ENCODE results near the gene RGS17. TPM values are rescaled to one million over a fixed set of nuclear protein-coding genes. Genes with fewer than 3 reads are reported as not detected.

Gene RGS17
- total RNA-seq, 1 donor from 2014 or later, result not detected

DNA sequence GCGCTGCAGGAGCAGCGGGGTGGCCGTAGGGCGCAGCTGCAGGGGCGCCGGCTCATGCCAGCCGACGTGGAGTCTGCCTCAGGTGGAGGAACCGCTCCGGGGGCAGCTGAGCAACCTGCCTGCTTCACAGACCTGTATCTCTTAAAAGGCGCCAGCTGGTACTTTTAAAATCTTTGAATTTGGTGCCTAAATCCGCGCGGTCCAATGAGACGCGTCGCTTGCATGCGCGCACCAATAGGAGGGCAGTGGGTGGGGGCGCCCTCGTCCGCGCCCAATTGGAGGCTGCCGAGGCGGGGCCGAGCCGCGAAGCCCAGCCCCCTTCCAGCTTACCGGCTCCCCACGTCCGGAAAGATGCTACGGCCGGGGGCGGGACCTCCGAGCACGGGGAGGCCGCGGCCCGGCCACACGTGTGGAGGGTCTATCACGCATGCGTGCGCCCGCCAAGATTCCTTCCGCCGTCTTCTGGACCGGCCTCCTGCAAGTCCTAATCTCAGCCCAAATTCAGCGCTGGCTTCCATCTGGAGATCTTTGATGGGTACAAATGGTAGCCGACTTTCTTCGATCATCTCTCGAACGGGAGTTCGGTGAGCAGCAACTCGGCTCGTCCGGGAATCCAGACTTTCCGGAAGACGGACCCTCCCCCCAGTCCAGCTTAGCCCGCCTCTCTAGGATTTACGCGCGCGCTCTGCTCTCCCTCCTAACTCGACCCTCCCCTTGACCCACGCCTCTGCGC, 148.0 kb downstream of the RGS17 start, which contains the start of gene FBXO5:
TSS of gene FBXO5 (minus strand) at position 138 of the 733 bp plus-strand sequence. CDS start at position 56, 82 bp downstream.
- intact Hi-C loops (cut with micrococcal nuclease), result loop anchor here (2.0 to 5.0 kb wide), 5 partner anchors 30 to 1592 kb away; partner anchors contain the start of gene ZBTB2
- Mint-ChIP-seq H3K27ac (peak within 1 kb of the TSS; percentile 100), H3K36me3 (ENCODE audit: low read depth) (peaks cover 58% of the 10 kb centered on the region)

DNA sequence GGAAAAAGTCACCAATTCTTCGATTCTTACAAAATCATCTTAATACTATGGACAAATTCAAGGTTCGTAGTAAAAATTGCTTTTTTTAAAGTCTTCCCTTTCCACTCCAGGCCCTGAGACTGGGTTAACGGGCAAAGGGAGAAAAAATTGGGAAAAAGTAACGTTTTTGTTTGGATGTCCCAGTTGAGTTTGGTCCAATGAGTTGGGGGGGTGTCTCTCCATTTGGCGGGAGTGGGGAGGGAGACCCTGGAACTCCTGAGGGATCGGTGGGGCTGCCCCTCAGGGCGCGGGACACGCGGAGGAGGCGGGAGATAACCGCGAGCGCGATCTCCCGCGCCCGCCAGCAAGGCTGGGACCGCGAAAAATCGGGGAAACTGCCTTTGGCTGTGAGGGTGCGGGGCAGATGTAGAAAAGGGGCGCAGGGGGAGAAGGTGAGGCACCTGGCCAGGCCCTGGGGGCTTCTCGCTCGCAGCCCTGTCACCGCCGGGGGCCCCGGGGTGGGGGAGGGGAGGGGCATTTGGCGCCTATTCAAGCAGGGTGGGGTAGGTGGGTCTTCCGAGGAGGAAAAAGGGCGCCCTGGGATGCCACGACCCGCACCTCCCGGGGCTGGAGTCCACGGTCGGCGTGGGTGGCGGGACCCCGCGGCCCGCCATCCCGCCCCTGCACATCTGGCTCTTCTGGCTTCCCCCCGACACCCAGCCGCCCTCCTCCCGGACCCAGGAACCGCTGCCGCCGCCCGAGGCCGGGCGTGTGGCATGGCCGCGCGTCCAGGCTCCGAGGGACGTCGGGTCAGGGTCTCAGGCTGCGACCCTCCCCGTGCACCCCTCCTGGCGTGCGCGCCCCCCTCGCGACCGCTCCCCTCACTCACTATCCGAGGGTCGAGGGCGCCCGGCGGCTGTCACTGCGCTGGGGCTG, 148.8 kb downstream of the RGS17 start:
- Mint-ChIP-seq H3K27ac (peak overlapping the region; percentile 70), H3K4me1 (ENCODE audit: low read depth) (peaks cover 49% of the 10 kb centered on the region), H3K9me3 (no peaks in the 10 kb centered on the region), H3K36me3 (ENCODE audit: low read depth) (peaks cover 59% of the 10 kb centered on the region), H3K4me3 (ENCODE audit: low read depth) (peak overlapping the region; percentile 97), H3K27me3 (ENCODE audit: low read depth) (no peaks in the 10 kb centered on the region)
- intact Hi-C loops (cut with micrococcal nuclease), result loop anchor here (1.0 to 5.0 kb wide), 6 partner anchors 21 to 1591 kb away; partner anchors contain the start of gene ZBTB2
- DNase-seq (ENCODE audit: low spot score), result peak; percentile 20

More for the DNA sequence above, 148.0 kb downstream of the RGS17 start, which contains the start of gene FBXO5:
- Mint-ChIP-seq H3K27me3 (ENCODE audit: low read depth) (no peaks in the 10 kb centered on the region), H3K9me3 (no peaks in the 10 kb centered on the region), H3K4me1 (ENCODE audit: low read depth) (peaks cover 43% of the 10 kb centered on the region), H3K4me3 (ENCODE audit: low read depth) (peak within 1 kb of the TSS; percentile 97)
- DNase-seq (ENCODE audit: low spot score), result peak; percentile 97

DNA sequence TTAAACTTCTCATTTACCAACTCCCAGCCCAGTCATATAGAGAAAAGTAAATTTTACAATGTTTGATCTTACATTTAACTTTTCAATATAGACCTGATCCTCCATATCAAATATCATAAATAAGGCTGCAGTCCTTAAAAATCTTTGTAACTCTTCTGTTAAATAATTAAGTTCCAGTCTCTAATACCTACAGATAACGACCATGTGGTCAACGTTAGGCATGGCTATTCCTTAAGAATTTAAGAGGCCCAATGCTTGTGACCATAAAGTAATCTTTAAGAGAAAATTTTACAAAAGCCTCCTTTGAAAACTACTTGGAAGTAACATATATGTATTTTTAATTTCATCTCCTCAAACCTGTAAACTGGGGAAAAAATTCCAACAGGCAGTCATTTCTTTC, 149.9 kb downstream of the RGS17 start:
- H3K4me1 Mint-ChIP-seq (ENCODE audit: low read depth), result peaks cover 56% of the 10 kb centered on the region
- H3K36me3 Mint-ChIP-seq (ENCODE audit: low read depth), result peaks cover 59% of the 10 kb centered on the region
- H3K27me3 Mint-ChIP-seq (ENCODE audit: low read depth), result no peaks in the 10 kb centered on the region
- peak overlapping the region; percentile 77 for H3K4me3 Mint-ChIP-seq (ENCODE audit: low read depth)
- intact Hi-C loops (cut with micrococcal nuclease), result loop anchor here (1.0 to 5.0 kb wide), 2 partner anchors 22 to 1266 kb away; no protein-coding TSS in a partner anchor
- peak overlapping the region; percentile 40 for H3K27ac Mint-ChIP-seq
- no peak for DNase-seq (ENCODE audit: low spot score)
- no peaks in the 10 kb centered on the region for H3K9me3 Mint-ChIP-seq

DNA sequence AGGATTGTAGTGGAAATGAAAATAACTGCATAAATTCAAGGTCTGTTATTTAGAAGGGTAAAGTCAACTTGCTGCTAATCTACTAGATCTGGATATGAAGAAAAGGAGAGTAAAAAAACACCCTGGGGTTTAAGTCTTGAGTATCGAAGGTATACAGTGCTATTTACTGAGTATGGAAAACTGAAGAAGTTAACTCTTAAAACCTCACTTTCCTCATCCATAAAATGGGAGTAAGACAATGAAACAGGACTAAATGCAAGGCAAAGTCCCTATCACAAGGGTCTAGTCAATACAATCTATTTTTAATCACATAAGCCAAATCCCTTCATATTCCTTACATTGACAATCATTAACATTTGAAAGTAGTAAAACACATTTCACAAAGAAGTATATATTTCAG, 150.4 kb downstream of the RGS17 start:
- Mint-ChIP-seq H3K4me3 (ENCODE audit: low read depth) (peak overlapping the region; percentile 77), H3K36me3 (ENCODE audit: low read depth) (peaks cover 59% of the 10 kb centered on the region), H3K9me3 (no peaks in the 10 kb centered on the region), H3K27ac (peak overlapping the region; percentile 40), H3K27me3 (ENCODE audit: low read depth) (no peaks in the 10 kb centered on the region), H3K4me1 (ENCODE audit: low read depth) (peaks cover 60% of the 10 kb centered on the region)
- intact Hi-C loops (cut with micrococcal nuclease), result loop anchor here (1.0 to 5.0 kb wide), 2 partner anchors 23 to 1267 kb away; no protein-coding TSS in a partner anchor
- DNase-seq (ENCODE audit: low spot score), result no peak

DNA sequence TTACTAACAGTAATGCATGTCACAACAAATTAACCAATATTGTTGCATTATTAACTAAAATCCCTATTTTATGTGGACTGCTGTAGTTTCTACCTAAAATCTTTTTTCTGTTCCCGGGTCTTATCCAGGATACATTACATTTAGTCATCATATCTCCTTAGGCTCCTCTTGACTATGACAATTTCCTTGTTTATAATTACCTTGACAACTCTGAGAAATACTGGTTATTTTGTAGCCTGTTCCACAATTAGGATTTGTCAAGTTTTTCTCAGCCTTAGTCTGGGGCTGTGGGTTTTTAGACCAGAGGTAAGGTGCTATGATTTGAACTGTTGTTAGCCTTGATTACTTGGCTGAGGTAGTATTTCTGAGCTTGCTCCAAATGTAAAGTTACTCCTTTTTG, 152.0 kb downstream of the RGS17 start:
- H3K36me3 Mint-ChIP-seq (ENCODE audit: low read depth), result peaks cover 62% of the 10 kb centered on the region
- no peak for DNase-seq (ENCODE audit: low spot score)
- intact Hi-C loops (cut with micrococcal nuclease), result no loop called here
- no peaks in the 10 kb centered on the region for H3K27me3 Mint-ChIP-seq (ENCODE audit: low read depth)
- peak overlapping the region; percentile 10 for H3K4me3 Mint-ChIP-seq (ENCODE audit: low read depth)
- H3K4me1 Mint-ChIP-seq (ENCODE audit: low read depth), result peaks cover 59% of the 10 kb centered on the region
- no peak overlapping the region for H3K27ac Mint-ChIP-seq
- H3K9me3 Mint-ChIP-seq, result no peaks in the 10 kb centered on the region

DNA sequence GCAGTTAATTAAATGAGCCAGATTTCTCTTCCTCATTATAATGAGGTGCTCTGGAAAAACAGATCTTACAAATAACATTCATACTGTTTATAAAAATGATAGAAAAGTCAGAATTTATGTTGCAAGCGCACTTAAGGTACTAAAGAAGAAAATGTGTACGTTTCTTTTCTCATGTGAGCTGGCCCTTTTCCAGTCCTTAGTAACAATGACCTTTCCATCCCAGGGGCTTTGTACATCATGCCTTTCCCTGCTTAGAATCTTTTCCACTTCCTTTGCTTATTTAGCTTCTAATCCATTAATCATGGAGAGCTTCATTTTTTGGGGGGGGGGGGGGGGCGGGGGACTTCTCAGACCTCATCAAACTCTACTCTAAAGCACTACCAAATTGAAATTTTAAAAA, 153.0 kb downstream of the RGS17 start:
- no peaks in the 10 kb centered on the region for H3K9me3 Mint-ChIP-seq
- H3K36me3 Mint-ChIP-seq (ENCODE audit: low read depth), result peaks cover 70% of the 10 kb centered on the region
- intact Hi-C loops (cut with micrococcal nuclease), result no loop called here
- no peaks in the 10 kb centered on the region for H3K27me3 Mint-ChIP-seq (ENCODE audit: low read depth)
- H3K4me3 Mint-ChIP-seq (ENCODE audit: low read depth), result no peak overlapping the region
- H3K4me1 Mint-ChIP-seq (ENCODE audit: low read depth), result peaks cover 67% of the 10 kb centered on the region
- no peak overlapping the region for H3K27ac Mint-ChIP-seq
- no peak for DNase-seq (ENCODE audit: low spot score)

DNA sequence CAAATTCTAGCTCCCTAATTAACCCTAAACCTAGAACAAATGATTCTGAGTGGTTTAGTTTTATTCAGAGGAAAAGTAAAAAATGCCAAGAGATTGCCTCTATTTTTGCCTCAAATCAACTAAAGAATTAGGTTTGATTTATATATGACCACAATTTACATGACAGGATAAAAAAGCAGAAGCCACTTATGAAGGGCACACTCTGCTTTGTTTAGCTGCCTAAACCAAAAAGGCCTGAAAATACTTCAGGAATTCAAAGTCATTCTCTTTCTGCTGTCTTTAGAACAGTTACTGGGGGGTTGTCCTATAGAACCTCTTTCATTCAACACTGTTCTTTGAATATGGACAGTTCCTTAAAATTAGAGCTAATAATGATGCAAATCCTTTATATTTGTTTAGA, 153.5 kb downstream of the RGS17 start:
- Mint-ChIP-seq H3K27ac (no peak overlapping the region), H3K27me3 (ENCODE audit: low read depth) (no peaks in the 10 kb centered on the region), H3K9me3 (no peaks in the 10 kb centered on the region), H3K4me1 (ENCODE audit: low read depth) (peaks cover 69% of the 10 kb centered on the region), H3K36me3 (ENCODE audit: low read depth) (peaks cover 75% of the 10 kb centered on the region), H3K4me3 (ENCODE audit: low read depth) (no peak overlapping the region)
- intact Hi-C loops (cut with micrococcal nuclease), result no loop called here
- DNase-seq (ENCODE audit: low spot score), result no peak

DNA sequence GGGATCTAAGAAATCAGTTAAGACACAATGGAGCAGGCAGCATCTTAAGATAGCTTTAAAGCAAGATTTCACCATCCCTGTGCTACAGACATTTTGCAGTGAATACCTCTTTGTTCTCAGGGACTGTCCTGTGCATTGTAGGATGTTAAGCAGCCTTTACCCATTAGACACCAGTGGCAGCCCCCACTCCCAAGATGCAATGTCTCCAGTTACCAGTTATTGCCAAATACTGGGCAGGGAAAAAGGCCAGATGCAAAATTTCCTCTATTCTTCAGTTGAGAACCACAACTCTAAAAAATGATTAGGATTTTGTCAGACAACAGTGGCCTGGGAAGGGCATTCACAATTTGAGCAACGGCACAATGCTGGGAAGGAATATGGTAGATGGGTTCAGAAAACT, 154.3 kb downstream of the RGS17 start:
- Mint-ChIP-seq H3K27me3 (ENCODE audit: low read depth) (no peaks in the 10 kb centered on the region), H3K9me3 (no peaks in the 10 kb centered on the region), H3K36me3 (ENCODE audit: low read depth) (peaks cover 79% of the 10 kb centered on the region), H3K4me3 (ENCODE audit: low read depth) (no peak overlapping the region), H3K4me1 (ENCODE audit: low read depth) (peaks cover 69% of the 10 kb centered on the region), H3K27ac (peak overlapping the region; percentile 18)
- DNase-seq (ENCODE audit: low spot score), result no peak
- intact Hi-C loops (cut with micrococcal nuclease), result no loop called here

DNA sequence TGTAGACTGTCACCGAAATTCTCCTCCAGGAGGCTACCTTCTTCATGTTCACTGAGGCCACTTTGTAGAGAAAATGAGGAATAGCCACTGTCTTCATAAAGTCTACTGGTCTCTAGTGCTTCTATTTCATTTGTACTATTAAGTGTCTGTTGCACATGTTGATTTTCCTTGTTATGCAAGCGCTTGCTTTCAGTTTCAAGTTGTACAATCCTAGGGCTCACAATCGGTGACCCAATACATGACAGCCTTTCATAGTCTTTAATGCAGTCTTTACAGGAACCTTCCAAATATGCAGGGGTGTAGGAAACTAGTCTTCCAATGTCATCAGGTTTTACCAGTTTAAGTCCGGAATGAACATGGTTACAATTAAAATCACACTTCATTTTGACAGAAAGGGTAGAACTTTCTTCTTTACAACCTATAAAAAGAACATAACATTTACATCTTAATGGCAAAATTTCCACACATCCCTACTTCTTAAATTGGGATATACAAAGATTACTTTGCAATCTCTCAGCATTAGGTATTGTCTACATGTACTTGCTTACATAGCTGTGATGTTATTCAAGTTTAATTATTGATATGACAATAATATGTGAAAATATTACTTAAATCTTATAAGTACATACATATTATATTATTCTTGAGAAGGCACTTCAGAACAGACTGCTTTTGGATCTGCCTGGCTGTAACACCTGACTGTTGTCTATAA, 155.7 kb downstream of the RGS17 start:
- Mint-ChIP-seq H3K4me3 (ENCODE audit: low read depth) (peak overlapping the region; percentile 66), H3K4me1 (ENCODE audit: low read depth) (peaks cover 59% of the 10 kb centered on the region), H3K36me3 (ENCODE audit: low read depth) (peaks cover 81% of the 10 kb centered on the region), H3K9me3 (no peaks in the 10 kb centered on the region), H3K27me3 (ENCODE audit: low read depth) (no peaks in the 10 kb centered on the region), H3K27ac (peak overlapping the region; percentile 38)
- DNase-seq (ENCODE audit: low spot score), result no peak
- intact Hi-C loops (cut with micrococcal nuclease), result no loop called here

DNA sequence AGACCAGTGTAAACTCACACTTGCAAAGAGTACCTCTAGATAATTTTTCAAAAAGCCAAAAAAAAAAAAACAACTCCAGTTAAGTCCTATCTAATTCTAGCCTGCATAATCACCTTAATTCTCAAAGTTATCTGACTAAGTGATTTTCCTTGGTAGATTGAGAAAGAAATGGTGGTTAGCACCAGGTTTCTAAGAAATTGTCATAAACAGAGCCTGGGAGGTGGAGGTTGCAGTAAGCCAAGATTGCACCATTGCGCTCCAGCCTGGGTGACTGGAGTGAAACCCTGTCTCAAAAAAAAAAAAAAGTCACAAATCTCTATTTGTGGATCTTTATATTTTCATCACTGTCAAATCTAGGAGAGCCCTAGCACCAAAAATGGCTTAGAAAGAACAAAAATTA, 157.2 kb downstream of the RGS17 start:
- H3K9me3 Mint-ChIP-seq, result peaks cover 6% of the 10 kb centered on the region
- DNase-seq (ENCODE audit: low spot score), result no peak
- no peak overlapping the region for H3K4me3 Mint-ChIP-seq (ENCODE audit: low read depth)
- no peaks in the 10 kb centered on the region for H3K27me3 Mint-ChIP-seq (ENCODE audit: low read depth)
- intact Hi-C loops (cut with micrococcal nuclease), result no loop called here
- H3K27ac Mint-ChIP-seq, result peak overlapping the region; percentile 7
- H3K36me3 Mint-ChIP-seq (ENCODE audit: low read depth), result peaks cover 86% of the 10 kb centered on the region
- peaks cover 47% of the 10 kb centered on the region for H3K4me1 Mint-ChIP-seq (ENCODE audit: low read depth)

DNA sequence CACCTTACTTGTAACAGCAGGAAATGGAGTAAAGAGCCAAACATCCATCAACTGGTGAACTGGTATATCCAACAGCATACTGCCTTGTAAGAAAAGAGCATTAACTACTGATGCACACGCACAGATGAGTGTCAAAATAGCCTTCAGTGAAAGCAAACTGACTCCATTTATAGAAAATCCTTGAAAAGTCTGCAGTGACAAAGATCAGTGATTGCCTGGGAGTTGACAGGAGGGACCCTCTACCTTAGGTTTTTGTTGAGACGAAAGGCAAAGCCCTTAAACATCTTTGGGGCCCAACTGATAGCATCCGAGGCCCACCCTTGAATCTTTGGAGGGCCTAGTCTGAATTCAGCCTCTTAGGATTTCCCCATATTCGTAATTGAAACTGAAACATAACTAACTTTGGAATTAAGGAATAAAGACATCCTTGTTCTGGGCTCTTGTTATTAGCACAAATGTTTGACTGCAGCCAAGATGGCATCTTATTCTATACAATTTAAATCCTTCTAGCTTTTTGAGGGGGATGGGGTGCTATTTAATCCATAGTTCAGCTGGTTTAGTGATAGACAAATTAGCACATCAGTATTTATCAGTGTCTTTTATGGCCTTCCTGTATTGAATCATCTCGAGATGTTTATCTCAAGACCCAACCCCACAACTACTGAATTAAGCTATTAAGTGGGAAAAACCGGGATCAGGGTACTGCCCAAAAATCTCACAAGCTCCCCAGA, 161.2 kb downstream of the RGS17 start:
- Mint-ChIP-seq H3K4me1 (ENCODE audit: low read depth) (peaks cover 13% of the 10 kb centered on the region), H3K27ac (no peak overlapping the region), H3K9me3 (peaks cover 30% of the 10 kb centered on the region), H3K4me3 (ENCODE audit: low read depth) (no peak overlapping the region), H3K27me3 (ENCODE audit: low read depth) (peaks cover 10% of the 10 kb centered on the region), H3K36me3 (ENCODE audit: low read depth) (peaks cover 65% of the 10 kb centered on the region)
- intact Hi-C loops (cut with micrococcal nuclease), result no loop called here
- no peak for DNase-seq (ENCODE audit: low spot score)

Measured in activated T-helper 2 cell treated with anti-CD3 and anti-CD28 coated beads, Interferon-gamma antibody, Interleukin-2, Interleukin-4, amounts not matched to agents 10 μg/mL and 5 μg/mL and 100 μg/mL, durations not matched to agents 14 hours and 24 hours and 36 hours (primary cell).